ENCODE measurements around the gene GNAI2.

Gene GNAI2

GRCh38 chr3:50286322-50287227 is 50.6 kb downstream of the GNAI2 start:
- Histone ChIP-seq H3K27ac (no peak overlapping the region), H3K27me3 (ENCODE audit: insufficient read depth, low read depth) (no peaks in the 10 kb centered on the region), H3K79me2 (ENCODE audit: insufficient read depth, low read depth) (peaks cover 13% of the 10 kb centered on the region), H2AFZ (ENCODE audit: low read depth) (no peak overlapping the region), H3K9ac (no peak overlapping the region), H3K4me3 (IDR thresholded peaks at IDR 0.05; ENCODE audit: insufficient read depth, low read depth, low read length) (no peak overlapping the region), H3K4me1 (ENCODE audit: low read depth, poor library complexity, severe bottlenecking) (no peaks in the 10 kb centered on the region), H4K20me1 (ENCODE audit: insufficient read depth) (no peaks in the 10 kb centered on the region), H3K36me3 (ENCODE audit: insufficient read depth) (no peaks in the 10 kb centered on the region), H3K4me2 (no peak overlapping the region)
- TF ChIP-seq, protein P1, sequence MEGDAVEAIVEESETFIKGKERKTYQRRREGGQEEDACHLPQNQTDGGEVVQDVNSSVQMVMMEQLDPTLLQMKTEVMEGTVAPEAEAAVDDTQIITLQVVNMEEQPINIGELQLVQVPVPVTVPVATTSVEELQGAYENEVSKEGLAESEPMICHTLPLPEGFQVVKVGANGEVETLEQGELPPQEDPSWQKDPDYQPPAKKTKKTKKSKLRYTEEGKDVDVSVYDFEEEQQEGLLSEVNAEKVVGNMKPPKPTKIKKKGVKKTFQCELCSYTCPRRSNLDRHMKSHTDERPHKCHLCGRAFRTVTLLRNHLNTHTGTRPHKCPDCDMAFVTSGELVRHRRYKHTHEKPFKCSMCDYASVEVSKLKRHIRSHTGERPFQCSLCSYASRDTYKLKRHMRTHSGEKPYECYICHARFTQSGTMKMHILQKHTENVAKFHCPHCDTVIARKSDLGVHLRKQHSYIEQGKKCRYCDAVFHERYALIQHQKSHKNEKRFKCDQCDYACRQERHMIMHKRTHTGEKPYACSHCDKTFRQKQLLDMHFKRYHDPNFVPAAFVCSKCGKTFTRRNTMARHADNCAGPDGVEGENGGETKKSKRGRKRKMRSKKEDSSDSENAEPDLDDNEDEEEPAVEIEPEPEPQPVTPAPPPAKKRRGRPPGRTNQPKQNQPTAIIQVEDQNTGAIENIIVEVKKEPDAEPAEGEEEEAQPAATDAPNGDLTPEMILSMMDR (conservative IDR thresholded peaks at IDR 0.05; ENCODE audit: low read depth, low read length): no peak

DNA sequence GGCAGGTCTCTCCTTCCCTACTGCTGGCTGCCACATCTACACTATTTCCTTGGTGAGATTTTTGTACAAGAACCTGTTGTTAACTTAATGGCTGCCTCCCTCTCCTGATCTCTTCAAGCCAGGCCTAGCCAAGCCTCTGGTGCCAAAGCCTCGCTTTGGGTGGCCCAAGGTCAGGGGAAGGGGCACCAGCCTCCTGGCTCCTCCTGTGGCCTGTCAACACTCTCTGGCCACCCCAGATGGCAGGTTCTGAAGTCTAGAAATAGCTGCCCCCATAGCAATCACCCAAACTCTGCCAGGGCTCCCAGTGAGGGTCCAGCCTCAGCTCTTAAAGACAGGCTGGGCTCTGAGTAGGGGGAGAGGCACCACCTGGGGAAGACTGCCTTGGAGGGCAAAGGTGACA is 51.3 kb downstream of the GNAI2 start:
- H3K27ac ChIP-seq: no peak overlapping the region

GRCh38 chr3:50288387-50289007 is 52.5 kb downstream of the GNAI2 start:
- Histone ChIP-seq H3K27ac (no peak overlapping the region), H3K36me3 (ENCODE audit: insufficient read depth) (no peaks in the 10 kb centered on the region), H2AFZ (ENCODE audit: low read depth) (no peak overlapping the region), H3K9ac (no peak overlapping the region), H3K27me3 (ENCODE audit: insufficient read depth, low read depth) (no peaks in the 10 kb centered on the region), H3K4me3 (IDR thresholded peaks at IDR 0.05; ENCODE audit: insufficient read depth, low read depth, low read length) (no peak overlapping the region), H3K4me2 (no peak overlapping the region), H3K79me2 (ENCODE audit: insufficient read depth, low read depth) (peaks cover 17% of the 10 kb centered on the region), H4K20me1 (ENCODE audit: insufficient read depth) (no peaks in the 10 kb centered on the region), H3K4me1 (ENCODE audit: low read depth, poor library complexity, severe bottlenecking) (peaks cover 7% of the 10 kb centered on the region)
- TF ChIP-seq, protein P1 (conservative IDR thresholded peaks at IDR 0.05; ENCODE audit: low read depth, low read length): no peak

More for the DNA sequence above, 51.3 kb downstream of the GNAI2 start:
- Histone ChIP-seq H3K4me2 (no peak overlapping the region), H3K4me1 (ENCODE audit: low read depth, poor library complexity, severe bottlenecking) (no peaks in the 10 kb centered on the region), H3K79me2 (ENCODE audit: insufficient read depth, low read depth) (peaks cover 17% of the 10 kb centered on the region), H3K4me3 (IDR thresholded peaks at IDR 0.05; ENCODE audit: insufficient read depth, low read depth, low read length) (no peak overlapping the region), H4K20me1 (ENCODE audit: insufficient read depth) (no peaks in the 10 kb centered on the region), H3K27me3 (ENCODE audit: insufficient read depth, low read depth) (no peaks in the 10 kb centered on the region), H3K9ac (no peak overlapping the region), H2AFZ (ENCODE audit: low read depth) (no peak overlapping the region), H3K36me3 (ENCODE audit: insufficient read depth) (no peaks in the 10 kb centered on the region)
- TF ChIP-seq, protein P1 (conservative IDR thresholded peaks at IDR 0.05; ENCODE audit: low read depth, low read length): no peak

DNA sequence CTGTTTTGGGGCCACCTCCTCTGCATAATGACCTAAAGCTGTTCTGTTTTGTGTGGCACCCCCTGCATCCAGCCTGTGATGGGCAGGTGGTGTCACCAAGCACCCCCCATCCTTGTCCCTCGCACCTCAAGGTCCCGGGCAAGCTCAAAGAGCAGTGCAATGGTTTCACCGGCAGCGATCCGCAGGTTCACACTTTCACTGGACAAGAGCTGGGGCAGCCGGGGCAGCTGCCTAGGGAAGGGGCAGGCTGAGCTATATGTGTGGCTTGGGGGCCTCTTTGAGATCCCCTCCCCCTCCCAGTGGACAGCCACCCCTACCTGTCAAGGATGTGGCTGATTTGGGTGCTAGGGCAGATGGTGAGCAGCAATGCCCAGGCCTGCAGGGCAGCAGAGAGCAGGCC is 53.1 kb downstream of the GNAI2 start:
- H3K4me3 ChIP-seq (IDR thresholded peaks at IDR 0.05; ENCODE audit: insufficient read depth, low read depth, low read length): no peak overlapping the region
- H3K4me1 ChIP-seq (ENCODE audit: low read depth, poor library complexity, severe bottlenecking): peaks cover 7% of the 10 kb centered on the region
- no peak overlapping the region for H3K9ac ChIP-seq
- no peak overlapping the region for H3K27ac ChIP-seq
- no peaks in the 10 kb centered on the region for H4K20me1 ChIP-seq (ENCODE audit: insufficient read depth)
- no peak overlapping the region for H2AFZ ChIP-seq (ENCODE audit: low read depth)
- no peaks in the 10 kb centered on the region for H3K36me3 ChIP-seq (ENCODE audit: insufficient read depth)
- no peaks in the 10 kb centered on the region for H3K27me3 ChIP-seq (ENCODE audit: insufficient read depth, low read depth)
- peaks cover 17% of the 10 kb centered on the region for H3K79me2 ChIP-seq (ENCODE audit: insufficient read depth, low read depth)
- no peak overlapping the region for H3K4me2 ChIP-seq
- TF ChIP-seq, protein P1 (conservative IDR thresholded peaks at IDR 0.05; ENCODE audit: low read depth, low read length): no peak

All from KMS-11 (cell line).